IMR-90 (cell line): ENCODE data around the gene ABCC10. TPM values are rescaled to one million over a fixed set of nuclear protein-coding genes. Genes with fewer than 3 reads are reported as not detected.

Experiments
- ATAC-seq: fragments of 200-7000 bp; cut with Tn5 transposase; 2 replicates; pipeline ENCODE4 v1.9.1; 2020; ENCODE audit warnings: low read depth, mild to moderate bottlenecking, moderate library complexity
- BruUV-seq: library from RNA; stranded (reverse); fragments of 400-500 nt; replicated peaks from 2 replicates; lab custom pipeline; 2021; lab: Mats Ljungman, UMichigan
- CTCF ChIA-PET: fragments of 300-600 bp; formaldehyde crosslinking; extraction: SDS; loops from one replicate; lab custom pipeline; 2021; ENCODE audit warnings: antibody characterized with exemption; lab: Yijun Ruan, JAX
- POLR2A ChIA-PET: fragments of 300-600 bp; sonication (Branson Sonifier 250); formaldehyde crosslinking; loops from one replicate; lab custom pipeline; 2022; ENCODE audit warnings: antibody characterized with exemption; ENCODE audit not compliant: unreplicated experiment; lab: Charles Lee
- DNase-seq: peaks from one replicate; pipeline ENCODE4 v3.0.0; 2013
- H2AFZ ChIP-seq: replicated peaks from 2 replicates; pipeline ENCODE3; 2013; ENCODE audit warnings: low read length, mild to moderate bottlenecking; ENCODE audit not compliant: poor library complexity
- H2AK5ac ChIP-seq: 2 replicates; pipeline ENCODE4 v1.6.1; 2013; ENCODE audit warnings: low read depth, low read length, inconsistent platforms
- H2AK9ac ChIP-seq: replicated peaks from 2 replicates; pipeline ENCODE3; 2013; ENCODE audit warnings: mild to moderate bottlenecking, low read depth, low read length, moderate library complexity; ENCODE audit not compliant: poor library complexity
- H2BK120ac ChIP-seq: 2 replicates; pipeline ENCODE4 v1.6.1; 2013; ENCODE audit warnings: low read depth, low read length, inconsistent platforms
- H2BK15ac ChIP-seq: 3 replicates; pipeline ENCODE4 v1.6.1; 2013; ENCODE audit warnings: low read depth, low read length, inconsistent platforms
- H2BK20ac ChIP-seq: 2 replicates; pipeline ENCODE4 v1.6.1; 2013; ENCODE audit warnings: low read depth, mild to moderate bottlenecking, inconsistent platforms, low read length, moderate library complexity
- H2BK5ac ChIP-seq: 2 replicates; pipeline ENCODE4 v1.6.1; 2013; ENCODE audit warnings: mild to moderate bottlenecking, low read depth, low read length, inconsistent platforms; ENCODE audit not compliant: poor library complexity, severe bottlenecking
- H3K14ac ChIP-seq: replicated peaks from 2 replicates; pipeline ENCODE4 v1.6.1; 2013; ENCODE audit warnings: low read depth, low read length, inconsistent platforms
- H3K18ac ChIP-seq: 2 replicates; pipeline ENCODE4 v1.6.1; 2013; ENCODE audit warnings: low read depth, low read length, control low read depth
- H3K23ac ChIP-seq: 2 replicates; pipeline ENCODE4 v1.6.1; 2013; ENCODE audit warnings: low read depth, low read length, inconsistent platforms
- H3K27ac ChIP-seq: 2 replicates; pipeline ENCODE4 v1.5.1; 2013; ENCODE audit warnings: mild to moderate bottlenecking, control low read depth, low read length; ENCODE audit not compliant: insufficient read depth
- H3K27me3 ChIP-seq: 2 replicates; pipeline ENCODE4 v1.6.1; 2013; ENCODE audit warnings: low read length; ENCODE audit not compliant: control insufficient read depth, insufficient read depth
- H3K36me3 ChIP-seq: 2 replicates; pipeline ENCODE4 v1.6.1; 2013; ENCODE audit warnings: low read length, mixed read lengths; ENCODE audit not compliant: control insufficient read depth, insufficient read depth
- H3K4ac ChIP-seq: 2 replicates; pipeline ENCODE4 v1.6.1; 2013; ENCODE audit warnings: low read depth, low read length, inconsistent platforms
- H3K4me1 ChIP-seq: 2 replicates; pipeline ENCODE4 v1.6.1; 2013; ENCODE audit warnings: low read length, mixed read lengths; ENCODE audit not compliant: control insufficient read depth, insufficient read depth
- H3K4me2 ChIP-seq: 2 replicates; pipeline ENCODE4 v1.6.1; 2013; ENCODE audit warnings: low read depth, mild to moderate bottlenecking, control low read depth, low read length, moderate library complexity
- H3K4me3 ChIP-seq: 2 replicates; pipeline ENCODE4 v1.5.1; 2013; ENCODE audit warnings: low read depth, mild to moderate bottlenecking, control low read depth, low read length, moderate library complexity; ENCODE audit not compliant: insufficient read depth
- H3K56ac ChIP-seq: 2 replicates; pipeline ENCODE4 v1.6.1; 2013; ENCODE audit warnings: low read length, inconsistent platforms; ENCODE audit not compliant: insufficient read depth; ENCODE audit errors: extremely low read depth
- H3K79me1 ChIP-seq, 2 experiments: 2 replicates each; pipeline ENCODE4 v1.6.1; 2013; ENCODE audit warnings: low read length in 2 of 2, inconsistent platforms in 1 of 2, low read depth in 1 of 2
- H3K9ac ChIP-seq: 2 replicates; pipeline ENCODE4 v1.6.1; 2013; ENCODE audit warnings: low read depth, low read length, control low read depth
- H3K9me1 ChIP-seq: 2 replicates; pipeline ENCODE4 v1.6.1; 2013; ENCODE audit warnings: low read length, inconsistent platforms; ENCODE audit not compliant: insufficient read depth
- H3K9me3 ChIP-seq: 2 replicates; pipeline ENCODE4 v1.6.1; 2013; ENCODE audit warnings: low read length; ENCODE audit not compliant: control insufficient read depth, insufficient read depth
- H4K20me1 ChIP-seq: 2 replicates; pipeline ENCODE4 v1.6.1; 2013; ENCODE audit warnings: low read length, inconsistent platforms; ENCODE audit not compliant: insufficient read depth
- H4K5ac ChIP-seq: 2 replicates; pipeline ENCODE4 v1.6.1; 2013; ENCODE audit warnings: mild to moderate bottlenecking, low read depth, low read length, control low read depth
- H4K8ac ChIP-seq, 2 experiments: 2 replicates each; pipeline ENCODE4 v1.6.1; 2013; ENCODE audit warnings: low read depth in 2 of 2, low read length in 2 of 2, control low read depth in 1 of 2, inconsistent platforms in 1 of 2
- H4K91ac ChIP-seq: 2 replicates; pipeline ENCODE4 v1.6.1; 2013; ENCODE audit warnings: low read depth, low read length, inconsistent platforms; ENCODE audit not compliant: insufficient read depth
- USF2 ChIP-seq: fragments of 150-350 bp; IDR thresholded peaks from 2 replicates; pipeline ENCODE4 v1.6.1; 2017; ENCODE audit warnings: mild to moderate bottlenecking, antibody characterized with exemption, low read length, low read depth
- WGBS, 2 experiments: methylation state at CpG; one replicate each; pipeline versions ENCODE4 v1.1.5 to v1.1.7; 2013; ENCODE audit warnings: missing lambda C conversion rate in 2 of 2; ENCODE audit not compliant: insufficient read length in 1 of 2; ENCODE audit errors: extremely low coverage in 2 of 2; 5-methylcytosine and 5-hydroxymethylcytosine counted together
- dilution Hi-C: fragments of 300-500 bp; cut with HindIII; formaldehyde crosslinking; loops from one replicate; pipeline ENCODE4 v1.14.3; 2018; ENCODE audit warnings: low sequenced_read_pairs; ENCODE audit not compliant: unreplicated experiment
- in situ Hi-C: fragments of 300-500 bp; cut with MboI; formaldehyde crosslinking; loops from 3 replicates; pipeline ENCODE4 v1.14.3; 2019; ENCODE audit warnings: low sequenced_read_pairs, inconsistent platforms, mixed read lengths
- intact Hi-C: fragments of 100-400 bp; cut with micrococcal nuclease; formaldehyde crosslinking; loops from 2 replicates; pipeline ENCODE4 v1.10.0; 2022
- polyA plus RNA-seq, 3 experiments: library from polyadenylated mRNA; depleted of rRNA; stranded (reverse); fragments of >200 nt; gene quantifications; 2 replicates each; pipeline ENCODE4 v1.2.3, GENCODE V29; 2012; ENCODE audit warnings: low replicate concordance in 1 of 3
- total RNA-seq: library from RNA; depleted of rRNA; stranded (reverse); fragments of >200 nt; gene quantifications from 2 replicates; pipeline ENCODE4 v1.2.3, GENCODE V29; 2012
- TF ChIP-seq, protein P1 (sequence below): conservative IDR thresholded peaks from 2 replicates; pipeline ENCODE4 v1.5.1; 2012; ENCODE audit warnings: mild to moderate bottlenecking, low read depth, low read length, improper control_type of control experiment

Gene ABCC10
- total and polyA plus RNA-seq, 2 of the 4 experiments (the other 2 are of a cell fraction), result 7.0 to 26.3 TPM

DNA sequence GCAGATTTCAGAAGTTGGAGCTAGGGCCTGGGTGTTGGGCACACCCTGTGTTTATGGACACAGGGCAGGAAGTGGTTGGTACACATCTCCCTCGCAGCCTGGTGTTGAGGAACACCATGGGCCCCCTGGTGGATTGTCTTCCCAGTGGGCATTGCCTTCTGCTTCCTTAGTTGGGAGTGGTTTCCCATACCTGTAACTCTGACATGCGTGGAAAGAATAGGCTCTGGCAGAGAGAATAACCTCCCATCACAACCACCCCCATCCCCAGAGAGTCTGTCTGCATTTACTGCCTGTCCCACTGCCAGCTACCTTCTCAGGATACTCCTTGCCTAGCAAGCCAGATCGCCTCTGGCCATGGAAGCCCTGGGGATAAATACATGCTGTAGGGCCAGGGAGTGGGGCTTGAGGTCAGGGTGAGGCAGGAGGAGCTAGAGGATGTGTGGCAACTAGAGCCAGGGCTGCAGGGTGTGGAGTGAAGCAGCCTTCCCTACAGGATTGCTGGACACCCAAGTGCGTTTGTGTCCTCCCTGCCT is 68.1 kb downstream of the ABCC10 start:
- intact Hi-C loops, result loop anchor here (5.0 kb wide), 1 partner anchor 128 kb away; the partner anchor contains the start of gene ZNF318
- Histone ChIP-seq H3K9me3 (no peaks in the 10 kb centered on the region), H3K36me3 (peaks cover 20% of the 10 kb centered on the region), H2BK15ac (peak overlapping the region; percentile 33; the same call in 2 of the 3 replicates), H3K9ac (no peak overlapping the region), H4K8ac (peak overlapping the region in 1 of 2 experiments; percentile 54; a peak in 2 of 4 replicates), H3K4me3 (no peak overlapping the region), H2AK9ac (peak overlapping the region; percentile 67), H3K4ac (peak overlapping the region; percentile 73), H3K56ac (no peak overlapping the region), H3K9me1 (peaks cover 34% of the 10 kb centered on the region), H3K18ac (no peak overlapping the region), H4K5ac (no peak overlapping the region), H4K91ac (peak overlapping the region; percentile 80), H3K27ac (no peak overlapping the region), H2BK5ac (peak overlapping the region; percentile 71), H3K4me1 (peaks cover 46% of the 10 kb centered on the region), H3K79me1 (peaks cover 34 to 61% of the 10 kb centered on the region in 2 experiments), H3K4me2 (no peak overlapping the region), H2AK5ac (peak overlapping the region; percentile 57), H3K23ac (peak overlapping the region; percentile 30; the same call in 1 of the 2 replicates), H4K20me1 (peaks cover 22% of the 10 kb centered on the region; the same call in 1 of the 2 replicates), H2BK20ac (peak overlapping the region; percentile 38), H2BK120ac (peak overlapping the region; percentile 75), H3K27me3 (no peaks in the 10 kb centered on the region), H2AFZ (peak overlapping the region; percentile 29), H3K14ac (0 out of 2 replicates have a peak overlapping the region, but pooled peaks have one; percentile 27)
- dilution Hi-C loops, result no loop called here
- no CpG with 5 or more reads among the region's 4 CpGs for WGBS, 2 experiments
- TF ChIP-seq, protein P1, sequence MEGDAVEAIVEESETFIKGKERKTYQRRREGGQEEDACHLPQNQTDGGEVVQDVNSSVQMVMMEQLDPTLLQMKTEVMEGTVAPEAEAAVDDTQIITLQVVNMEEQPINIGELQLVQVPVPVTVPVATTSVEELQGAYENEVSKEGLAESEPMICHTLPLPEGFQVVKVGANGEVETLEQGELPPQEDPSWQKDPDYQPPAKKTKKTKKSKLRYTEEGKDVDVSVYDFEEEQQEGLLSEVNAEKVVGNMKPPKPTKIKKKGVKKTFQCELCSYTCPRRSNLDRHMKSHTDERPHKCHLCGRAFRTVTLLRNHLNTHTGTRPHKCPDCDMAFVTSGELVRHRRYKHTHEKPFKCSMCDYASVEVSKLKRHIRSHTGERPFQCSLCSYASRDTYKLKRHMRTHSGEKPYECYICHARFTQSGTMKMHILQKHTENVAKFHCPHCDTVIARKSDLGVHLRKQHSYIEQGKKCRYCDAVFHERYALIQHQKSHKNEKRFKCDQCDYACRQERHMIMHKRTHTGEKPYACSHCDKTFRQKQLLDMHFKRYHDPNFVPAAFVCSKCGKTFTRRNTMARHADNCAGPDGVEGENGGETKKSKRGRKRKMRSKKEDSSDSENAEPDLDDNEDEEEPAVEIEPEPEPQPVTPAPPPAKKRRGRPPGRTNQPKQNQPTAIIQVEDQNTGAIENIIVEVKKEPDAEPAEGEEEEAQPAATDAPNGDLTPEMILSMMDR, result peak; percentile 20; the same call in 1 of the 2 replicates
- TF ChIP-seq USF2, result no peak
- BruUV-seq, result no TSS peak
- no peak for DNase-seq
- ChIA-PET POLR2A (interaction anchor here (0.5 kb wide), 1 partner anchor 12 kb away, joined by 3 read pairs; no protein-coding TSS in a partner anchor), CTCF (interaction anchor here (0.5 to 3.3 kb wide), 4 partner anchors 11 to 43 kb away, joined by 3 to 17 read pairs (median 3); no protein-coding TSS in a partner anchor)
- in situ Hi-C loops, result loop anchor here (5.0 to 10.0 kb wide), 2 partner anchors 33 to 51 kb away; no protein-coding TSS in a partner anchor
- ATAC-seq, result no peak
